ENCODE measurements around the gene STARD7.

GRCh38 chr2:96209729-96210085, 1.1 kb upstream of the STARD7 start:
- TF ChIP-seq POLR2A (IDR thresholded peaks at IDR 0.05; ENCODE audit: low read length) (no peak), GATA1 (IDR thresholded peaks at IDR 0.05; ENCODE audit: low read depth, low read length) (no peak)
